Measurements from ENCODE around the gene PCMT1. TPM values are rescaled to one million over a fixed set of nuclear protein-coding genes. Genes with fewer than 3 reads are reported as not detected.

The PCMT1 gene
- total and polyA plus RNA-seq, 2 of the 8 experiments (the other 6 are each of a cell fraction or from before 2014, with no cell fraction given), result 84.3 to 91.3 TPM

DNA sequence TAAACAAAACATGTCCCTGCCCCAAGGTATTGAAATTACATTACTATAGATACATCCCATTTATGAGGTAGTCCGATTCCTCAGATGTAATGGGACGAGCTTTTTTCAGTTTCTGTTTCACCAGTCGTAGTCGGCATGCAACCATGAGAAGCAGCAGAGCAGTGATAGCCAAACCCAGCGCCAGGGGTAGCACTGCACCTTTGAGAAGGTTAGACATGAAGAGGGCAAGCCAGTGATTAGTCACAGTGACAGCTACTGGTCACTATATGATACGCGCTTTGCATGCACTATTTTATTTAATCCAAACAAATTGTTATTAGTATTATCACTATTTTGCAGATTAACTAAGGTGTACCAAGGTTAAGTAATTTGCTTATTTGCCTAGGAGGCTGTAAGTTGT, 71.0 kb downstream of the PCMT1 start:
- no peak overlapping the region for H2BK5ac ChIP-seq (ENCODE audit: low read depth, low read length)
- no peak overlapping the region for H2BK120ac ChIP-seq (replicated peaks; ENCODE audit: low read depth, low read length)
- no peak overlapping the region for H2AK5ac ChIP-seq (ENCODE audit: low read depth, low read length)
- H3K23me2 ChIP-seq (ENCODE audit: low read depth, low read length), result no peaks in the 10 kb centered on the region
- no peak overlapping the region for H3K23ac ChIP-seq (ENCODE audit: insufficient read length)
- no peaks in the 10 kb centered on the region for H3K79me1 ChIP-seq (ENCODE audit: low read depth, low read length)
- H3K9ac ChIP-seq (replicated peaks in 1 of 4; ENCODE audit: extremely low read depth in 1 of 4, low read depth in 3 of 4, low read length in 3 of 4), result no peak overlapping the region
- H3K14ac ChIP-seq (ENCODE audit: insufficient read length), result no peak overlapping the region
- no peak for TF ChIP-seq SP4 (IDR thresholded peaks at IDR 0.05; ENCODE audit: low read length)
- TF ChIP-seq KDM1A (IDR thresholded peaks at IDR 0.05; ENCODE audit: borderline replicate concordance, low read length), result no peak
- TF ChIP-seq FOSL1 (IDR thresholded peaks at IDR 0.05; ENCODE audit: insufficient read depth, low read depth, low read length), result no peak
- TF ChIP-seq SRF (IDR thresholded peaks at IDR 0.05; ENCODE audit: low read depth, low read length), result no peak
- no peak for TF ChIP-seq CHD1 (IDR thresholded peaks at IDR 0.05; ENCODE audit: low read depth, low read length)
- no peak for TF ChIP-seq POU5F1 (IDR thresholded peaks at IDR 0.05; ENCODE audit: low read depth, low read length)
- TF ChIP-seq JUND (IDR thresholded peaks at IDR 0.05; ENCODE audit: low read length), result no peak
- TF ChIP-seq EZH2 (IDR thresholded peaks at IDR 0.05; ENCODE audit: low read depth, low read length, severe bottlenecking), result no peak
- TF ChIP-seq, protein P1, sequence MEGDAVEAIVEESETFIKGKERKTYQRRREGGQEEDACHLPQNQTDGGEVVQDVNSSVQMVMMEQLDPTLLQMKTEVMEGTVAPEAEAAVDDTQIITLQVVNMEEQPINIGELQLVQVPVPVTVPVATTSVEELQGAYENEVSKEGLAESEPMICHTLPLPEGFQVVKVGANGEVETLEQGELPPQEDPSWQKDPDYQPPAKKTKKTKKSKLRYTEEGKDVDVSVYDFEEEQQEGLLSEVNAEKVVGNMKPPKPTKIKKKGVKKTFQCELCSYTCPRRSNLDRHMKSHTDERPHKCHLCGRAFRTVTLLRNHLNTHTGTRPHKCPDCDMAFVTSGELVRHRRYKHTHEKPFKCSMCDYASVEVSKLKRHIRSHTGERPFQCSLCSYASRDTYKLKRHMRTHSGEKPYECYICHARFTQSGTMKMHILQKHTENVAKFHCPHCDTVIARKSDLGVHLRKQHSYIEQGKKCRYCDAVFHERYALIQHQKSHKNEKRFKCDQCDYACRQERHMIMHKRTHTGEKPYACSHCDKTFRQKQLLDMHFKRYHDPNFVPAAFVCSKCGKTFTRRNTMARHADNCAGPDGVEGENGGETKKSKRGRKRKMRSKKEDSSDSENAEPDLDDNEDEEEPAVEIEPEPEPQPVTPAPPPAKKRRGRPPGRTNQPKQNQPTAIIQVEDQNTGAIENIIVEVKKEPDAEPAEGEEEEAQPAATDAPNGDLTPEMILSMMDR (IDR thresholded peaks at IDR 0.05; ENCODE audit: control extremely low read depth in 1 of 3, insufficient read depth in 1 of 3, low read depth in 1 of 3, low read length in 3 of 3), result peak in 2 of 3 experiments; percentile 9 to 12; a peak in 1 of 4 replicates
- no peak overlapping the region for H3K4ac ChIP-seq (replicated peaks; ENCODE audit: insufficient read length, low read depth, low read length)
- H3K4me2 ChIP-seq (ENCODE audit: insufficient read depth in 1 of 2, low read depth in 2 of 2, low read length in 2 of 2), result no peak overlapping the region
- no peaks in the 10 kb centered on the region for H3K4me1 ChIP-seq (replicated peaks in 1 of 4; ENCODE audit: control insufficient read depth in 3 of 4, insufficient read depth in 4 of 4, low read length in 3 of 4)
- H4K5ac ChIP-seq (ENCODE audit: insufficient read length, low read depth, low read length), result no peak overlapping the region
- FAIRE-seq, result no peak
- no peak overlapping the region for H3K56ac ChIP-seq (replicated peaks; ENCODE audit: insufficient read length, low read depth, low read length)
- no peak for DNase-seq (ENCODE audit: low read depth in 1 of 2, low spot score in 2 of 2)
- H2AFZ ChIP-seq (ENCODE audit: low read length), result no peak overlapping the region
- H3K79me2 ChIP-seq (ENCODE audit: control insufficient read depth in 1 of 2, insufficient read depth in 2 of 2, low read length in 2 of 2), result no peaks in the 10 kb centered on the region
- H4K20me1 ChIP-seq (replicated peaks in 1 of 2; ENCODE audit: control insufficient read depth in 1 of 2, insufficient read depth in 2 of 2, low read length in 2 of 2), result no peaks in the 10 kb centered on the region
- H2BK15ac ChIP-seq (ENCODE audit: low read length), result no peak overlapping the region
- H3K9me3 ChIP-seq (ENCODE audit: insufficient read depth in 2 of 2, low read depth in 1 of 2, low read length in 1 of 2), result no peaks in the 10 kb centered on the region
- H3K4me3 ChIP-seq (ENCODE audit: extremely low read depth in 1 of 4, insufficient read depth in 2 of 4, low read depth in 3 of 4, low read length in 4 of 4), result no peak overlapping the region
- H2BK12ac ChIP-seq (ENCODE audit: low read depth, low read length), result no peak overlapping the region
- 93% methylated on average over 7 of the region's 7 CpGs; no CpG with 5 or more reads in 1 of the 2 experiments for WGBS, 2 experiments (ENCODE audit: extremely low coverage in 1 of 2, insufficient coverage in 1 of 2, insufficient read length in 1 of 2, insufficient replicate concordance in 2 of 2, low coverage in 1 of 2, low lambda C conversion rate in 2 of 2, missing lambda C conversion rate in 1 of 2)
- no peak overlapping the region for H3K18ac ChIP-seq (ENCODE audit: extremely low read depth, low read length)
- no peaks in the 10 kb centered on the region for H3K36me3 ChIP-seq (ENCODE audit: control insufficient read depth in 2 of 4, insufficient read depth in 4 of 4, low read length in 3 of 4)
- H4K8ac ChIP-seq (ENCODE audit: extremely low read depth, insufficient read depth, low read length), result no peak overlapping the region
- ChIA-PET CTCF (ENCODE audit: partially characterized antibody) (interaction anchor here (0.6 to 17.8 kb wide), 6 partner anchors 9 to 225 kb away, joined by 3 to 195 read pairs (median 4); no protein-coding TSS in a partner anchor), POLR2A (ENCODE audit: partially characterized antibody) (no interaction called here)
- H4K91ac ChIP-seq (replicated peaks; ENCODE audit: insufficient read length, low read length), result no peak overlapping the region
- H2BK20ac ChIP-seq (ENCODE audit: low read length), result no peak overlapping the region
- H3K27me3 ChIP-seq (replicated peaks in 1 of 4; ENCODE audit: control insufficient read depth in 3 of 4, extremely low read depth in 1 of 4, insufficient read depth in 3 of 4, low read length in 3 of 4), result no peaks in the 10 kb centered on the region
- no peak overlapping the region for H3K27ac ChIP-seq (ENCODE audit: low read depth, low read length)

All from H1 (cell line).